SK-N-MC (cell line): Measurements from ENCODE around the gene PARD3.

Experiments used
- EZH2 ChIP-seq: fragments of 200-600 bp; sonication (generic); IDR thresholded peaks from one replicate; pipeline ENCODE4 v1.6.1; 2017; ENCODE audit warnings: antibody characterized with exemption
- FOXP2 ChIP-seq: optimal IDR thresholded peaks from 2 replicates; pipeline ENCODE3; 2011; ENCODE audit warnings: mild to moderate bottlenecking, moderate library complexity; ENCODE audit not compliant: insufficient read depth; ENCODE audit errors: extremely low read length, control extremely low read depth
- POLR2AphosphoS5 ChIP-seq: IDR thresholded peaks from 2 replicates; pipeline ENCODE4 v1.6.1; 2012; ENCODE audit warnings: mild to moderate bottlenecking, low read depth, low read length, borderline replicate concordance

- TF ChIP-seq POLR2AphosphoS5 (no peak), EZH2 (no peak), FOXP2 (no peak)
These were observed 340.4 kb downstream of the PARD3 start for GRCh38 chr10:34474555-34475273.
